Tibial nerve (tissue), 3 donors: ENCODE data around the gene RASSF7.
"Not testable (repeated sequence)": the region's sequence is repeated elsewhere in the genome, so short reads cannot be mapped to it uniquely, and the experiment has no call there.

Source experiments
- POLR2A ChIP-seq, 2 donors: fragments of 450-650 bp; IDR thresholded peaks; one replicate each; pipeline ENCODE4 v1.6.1; 2017; ENCODE audit warnings: antibody characterized with exemption in 2 of 2, mild to moderate bottlenecking in 2 of 2, moderate library complexity in 2 of 2
- TF ChIP-seq, protein P1 (sequence below), 5 experiments: fragments of 200-600 bp in 3 of 5; fragments of 450-650 bp in 2 of 5; sonication (generic) in 3 of 5; IDR thresholded peaks; one replicate each; pipeline ENCODE4 v1.5.1; 2016 to 2019; ENCODE audit warnings: antibody characterized with exemption in 5 of 5, mild to moderate bottlenecking in 3 of 5, moderate library complexity in 2 of 5

DNA sequence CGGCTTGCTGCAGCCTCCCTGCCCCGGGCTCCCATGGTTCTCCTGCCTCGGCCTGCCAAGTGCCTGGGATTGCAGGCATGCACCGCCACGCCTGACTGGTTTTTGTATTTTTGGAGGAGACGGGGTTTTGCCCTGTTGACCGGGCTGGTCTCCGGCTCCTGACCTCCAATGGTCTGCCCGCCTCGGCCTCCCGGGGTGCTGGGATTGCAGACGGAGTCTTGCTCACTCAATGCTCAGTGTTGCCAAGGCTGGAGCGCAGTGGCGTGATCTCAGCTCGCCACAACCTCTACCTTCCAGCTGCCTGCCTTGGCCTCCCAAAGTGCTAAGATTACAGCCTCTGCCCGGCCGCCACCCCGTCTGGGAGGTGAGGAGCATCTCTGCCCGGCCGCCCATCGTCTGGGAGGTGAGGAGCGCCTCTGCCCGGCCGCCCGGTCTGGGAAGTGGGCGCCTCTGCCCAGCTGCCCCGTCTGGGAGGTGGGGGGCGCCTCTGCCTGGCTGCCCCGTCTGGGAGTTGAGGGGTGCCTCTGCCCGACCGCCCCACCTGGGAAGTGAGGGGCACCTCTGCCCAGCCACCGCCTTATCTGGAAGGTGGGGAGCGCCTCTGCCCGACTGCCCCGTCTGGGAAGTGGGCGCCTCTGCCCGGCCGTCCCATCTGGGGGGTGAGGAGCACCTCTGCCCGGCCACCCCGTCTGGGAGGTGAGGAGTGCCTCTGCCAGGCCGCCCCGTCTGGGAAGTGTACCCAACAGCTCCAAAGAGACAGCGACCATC is 43.7 kb upstream of the RASSF7 start:
- TF ChIP-seq, protein P1, sequence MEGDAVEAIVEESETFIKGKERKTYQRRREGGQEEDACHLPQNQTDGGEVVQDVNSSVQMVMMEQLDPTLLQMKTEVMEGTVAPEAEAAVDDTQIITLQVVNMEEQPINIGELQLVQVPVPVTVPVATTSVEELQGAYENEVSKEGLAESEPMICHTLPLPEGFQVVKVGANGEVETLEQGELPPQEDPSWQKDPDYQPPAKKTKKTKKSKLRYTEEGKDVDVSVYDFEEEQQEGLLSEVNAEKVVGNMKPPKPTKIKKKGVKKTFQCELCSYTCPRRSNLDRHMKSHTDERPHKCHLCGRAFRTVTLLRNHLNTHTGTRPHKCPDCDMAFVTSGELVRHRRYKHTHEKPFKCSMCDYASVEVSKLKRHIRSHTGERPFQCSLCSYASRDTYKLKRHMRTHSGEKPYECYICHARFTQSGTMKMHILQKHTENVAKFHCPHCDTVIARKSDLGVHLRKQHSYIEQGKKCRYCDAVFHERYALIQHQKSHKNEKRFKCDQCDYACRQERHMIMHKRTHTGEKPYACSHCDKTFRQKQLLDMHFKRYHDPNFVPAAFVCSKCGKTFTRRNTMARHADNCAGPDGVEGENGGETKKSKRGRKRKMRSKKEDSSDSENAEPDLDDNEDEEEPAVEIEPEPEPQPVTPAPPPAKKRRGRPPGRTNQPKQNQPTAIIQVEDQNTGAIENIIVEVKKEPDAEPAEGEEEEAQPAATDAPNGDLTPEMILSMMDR (IDR thresholded peaks at IDR 0.05) = not testable (repeated sequence)
- not testable (repeated sequence) for TF ChIP-seq POLR2A (IDR thresholded peaks at IDR 0.05)
